CD14-positive monocyte (primary cell): ENCODE data around the gene PPARG. TPM values are rescaled to one million over a fixed set of nuclear protein-coding genes. Genes with fewer than 3 reads are reported as not detected.

Source experiments
- DNase-seq, 3 donors: peaks; one replicate each; pipeline ENCODE4 v3.0.0-alpha.2; 2011 to 2022
- H2AFZ ChIP-seq: 2 replicates; pipeline ENCODE4 v1.6.0; 2012; ENCODE audit warnings: mild to moderate bottlenecking, low read depth, low read length, inconsistent platforms; ENCODE audit not compliant: insufficient read depth, poor library complexity, severe bottlenecking
- H3K27ac ChIP-seq, 2 donors: 1 replicate in 1 of 2; 2 replicates in 1 of 2; pipeline ENCODE4 v1.5.1; 2012 to 2013; ENCODE audit warnings: low read length in 2 of 2, control low read depth in 1 of 2, inconsistent platforms in 1 of 2, low read depth in 1 of 2, mild to moderate bottlenecking in 1 of 2
- H3K27me3 ChIP-seq, 2 donors: one replicate each; pipeline versions ENCODE4 v1.6.0 to v1.6.1; 2011 to 2013; ENCODE audit warnings: low read length in 2 of 2; ENCODE audit not compliant: control insufficient read depth in 2 of 2, insufficient read depth in 2 of 2
- H3K36me3 ChIP-seq, 2 donors: replicated peaks in 1 of 2; 1 replicate in 1 of 2; 2 replicates in 1 of 2; pipeline versions ENCODE4 v1.5.1 to v1.6.1; 2012 to 2013; ENCODE audit warnings: low read length in 2 of 2, control low read depth in 1 of 2, inconsistent platforms in 1 of 2, mild to moderate bottlenecking in 1 of 2; ENCODE audit not compliant: insufficient read depth in 2 of 2, control insufficient read depth in 1 of 2
- H3K4me1 ChIP-seq, 2 donors: 1 replicate in 1 of 2; 2 replicates in 1 of 2; pipeline versions ENCODE4 v1.5.1 to v1.6.1; 2012 to 2013; ENCODE audit warnings: low read length in 2 of 2, control low read depth in 1 of 2, inconsistent platforms in 1 of 2, mild to moderate bottlenecking in 1 of 2, moderate library complexity in 1 of 2; ENCODE audit not compliant: insufficient read depth in 2 of 2, control insufficient read depth in 1 of 2
- H3K4me2 ChIP-seq: replicated peaks from 2 replicates; pipeline ENCODE3; 2012; ENCODE audit warnings: low read length, moderate library complexity, mild to moderate bottlenecking; ENCODE audit not compliant: poor library complexity, severe bottlenecking; ENCODE audit errors: extremely low read depth
- H3K4me3 ChIP-seq, 3 experiments: fragments of 200-600 bp in 1 of 3; sonication (generic) in 1 of 3; replicated peaks in 1 of 3; 1 replicate in 2 of 3; 2 replicates in 1 of 3; pipeline ENCODE4 v1.5.1; 2011 to 2013; ENCODE audit warnings: low read length in 3 of 3, mild to moderate bottlenecking in 3 of 3, control low read depth in 2 of 3, low read depth in 2 of 3, inconsistent platforms in 1 of 3, moderate library complexity in 1 of 3
- H3K79me2 ChIP-seq: 2 replicates; pipeline ENCODE4 v1.6.0; 2012; ENCODE audit warnings: mild to moderate bottlenecking, control low read depth, inconsistent platforms, low read length, moderate library complexity; ENCODE audit not compliant: insufficient read depth
- H3K9ac ChIP-seq: 2 replicates; pipeline ENCODE4 v1.6.0; 2017; ENCODE audit warnings: low read length, mild to moderate bottlenecking; ENCODE audit not compliant: insufficient read depth, poor library complexity, severe bottlenecking
- H3K9me3 ChIP-seq, 2 donors: replicated peaks in 1 of 2; 1 replicate in 1 of 2; 2 replicates in 1 of 2; pipeline versions ENCODE4 v1.5.1 to v1.6.1; 2012 to 2013; ENCODE audit warnings: low read length in 2 of 2, control low read depth in 1 of 2; ENCODE audit not compliant: control insufficient read depth in 1 of 2, insufficient read depth in 1 of 2
- H4K20me1 ChIP-seq: 2 replicates; pipeline ENCODE4 v1.6.0; 2012; ENCODE audit warnings: mild to moderate bottlenecking, low read length, control low read depth, moderate library complexity; ENCODE audit not compliant: insufficient read depth
- H3K27ac Mint-ChIP-seq, 7 donors: one replicate each; pipeline ENCODE4 v1.8.0; 2020; ENCODE audit warnings: mild to moderate bottlenecking in 7 of 7, mixed read lengths in 7 of 7, moderate library complexity in 6 of 7, inconsistent platforms in 2 of 7
- H3K27me3 Mint-ChIP-seq, 3 donors: one replicate each; pipeline ENCODE4 v1.8.0; 2021 to 2022; ENCODE audit warnings: low read depth in 3 of 3, mild to moderate bottlenecking in 3 of 3, mixed read lengths in 3 of 3, moderate library complexity in 3 of 3, inconsistent platforms in 1 of 3
- H3K36me3 Mint-ChIP-seq, 2 donors: one replicate each; pipeline ENCODE4 v1.8.0; 2020; ENCODE audit warnings: mixed read lengths in 2 of 2, inconsistent platforms in 1 of 2, mild to moderate bottlenecking in 1 of 2
- H3K4me1 Mint-ChIP-seq: one replicate; pipeline ENCODE4 v1.8.0; 2020; ENCODE audit warnings: mild to moderate bottlenecking, mixed read lengths
- H3K4me3 Mint-ChIP-seq, 2 donors: one replicate each; pipeline ENCODE4 v1.8.0; 2020; ENCODE audit warnings: mild to moderate bottlenecking in 2 of 2, mixed read lengths in 2 of 2, moderate library complexity in 1 of 2
- H3K9me3 Mint-ChIP-seq, 7 donors: one replicate each; pipeline ENCODE4 v1.8.0; 2020 to 2022; ENCODE audit warnings: mixed read lengths in 7 of 7, mild to moderate bottlenecking in 6 of 7, moderate library complexity in 6 of 7, inconsistent platforms in 2 of 7
- CTCF ChIP-seq: fragments of 200-600 bp; IDR thresholded peaks from one replicate; pipeline ENCODE4 v1.8.0; 2022; ENCODE audit warnings: antibody characterized with exemption, mild to moderate bottlenecking
- WGBS: methylation state at CpG from one replicate; pipeline ENCODE4 v1.1.5; 2013; ENCODE audit warnings: missing lambda C conversion rate; ENCODE audit not compliant: insufficient coverage; 5-methylcytosine and 5-hydroxymethylcytosine counted together
- intact Hi-C, 2 donors: fragments of 100-400 bp; cut with micrococcal nuclease; formaldehyde crosslinking; loops; one replicate each; pipeline versions ENCODE4 v1.15.0 to v1.15.1; 2023
- polyA plus RNA-seq, 3 donors: library from polyadenylated mRNA; depleted of rRNA in 1 of 3; unstranded in 2 of 3; stranded (reverse) in 1 of 3; fragments of 300-500 nt in 2 of 3; fragments of >200 nt in 1 of 3; fragmentation: Illumina TruSeq in 2 of 3; gene quantifications; 1 replicate in 2 of 3; 2 replicates in 1 of 3; pipeline ENCODE4 v1.2.3, GENCODE V29; 2012 to 2021

Gene PPARG
- polyA plus RNA-seq, 3 donors = 0.56 to 2.0 (median 0.97) TPM

DNA sequence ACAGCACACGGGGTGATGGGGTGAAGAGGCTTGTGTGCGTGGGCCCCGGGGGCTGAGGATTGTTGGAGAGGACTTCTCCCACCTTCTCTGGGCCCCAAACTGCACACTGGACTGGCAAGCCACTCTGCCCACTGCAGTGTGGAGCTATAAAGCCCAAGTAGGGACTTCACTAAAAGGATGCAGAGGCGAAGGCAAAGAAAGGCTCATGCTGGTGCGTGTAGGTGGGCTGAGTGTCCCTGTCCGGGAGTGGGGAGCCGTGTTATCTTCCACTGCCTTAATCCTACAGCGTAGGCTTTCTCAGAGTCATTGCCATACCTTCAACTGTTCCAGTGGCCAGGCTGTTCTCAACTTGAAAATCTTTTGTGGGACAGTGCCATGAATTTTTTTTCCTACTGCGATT lies 3.9 kb downstream of the PPARG start:
- WGBS = 100% methylated on average over 4 of the region's 9 CpGs
- no peak for TF ChIP-seq CTCF

GRCh38 chr3:12294885-12295580 lies 6.2 kb downstream of the PPARG start:
- H3K27ac Mint-ChIP-seq = no peak overlapping the region
- H3K79me2 ChIP-seq = no peaks in the 10 kb centered on the region
- H3K27me3 ChIP-seq = peaks cover under 1 to 2% of the 10 kb centered on the region in 2 donors
- H3K4me3 ChIP-seq = no peak overlapping the region
- H3K9me3 Mint-ChIP-seq = no peaks in the 10 kb centered on the region
- H4K20me1 ChIP-seq = no peaks in the 10 kb centered on the region
- H3K36me3 ChIP-seq = no peaks in the 10 kb centered on the region
- no peak overlapping the region for H3K9ac ChIP-seq
- no peak for DNase-seq
- H3K4me2 ChIP-seq = no peak overlapping the region
- no peak overlapping the region for H3K4me3 Mint-ChIP-seq
- H3K27ac ChIP-seq = no peak overlapping the region
- H3K36me3 Mint-ChIP-seq = peaks cover 0 to under 1% of the 10 kb centered on the region in 2 donors
- no peak overlapping the region for H2AFZ ChIP-seq
- intact Hi-C loops = no loop called here
- no peak for TF ChIP-seq CTCF
- no peaks in the 10 kb centered on the region for H3K9me3 ChIP-seq
- H3K4me1 Mint-ChIP-seq = peaks cover 7% of the 10 kb centered on the region
- WGBS = no CpG with 5 or more reads among the region's 6 CpGs
- H3K4me1 ChIP-seq = no peaks in the 10 kb centered on the region
- peaks cover 3 to 4% (median 3%) of the 10 kb centered on the region in 3 donors for H3K27me3 Mint-ChIP-seq

More for the DNA sequence above, 3.9 kb downstream of the PPARG start:
- Histone ChIP-seq H2AFZ (no peak overlapping the region), H3K79me2 (no peaks in the 10 kb centered on the region), H3K4me1 (peaks cover 6 to 8% of the 10 kb centered on the region in 2 donors), H3K4me2 (no peak overlapping the region), H3K27me3 (peaks cover 12 to 16% of the 10 kb centered on the region in 2 donors), H3K9me3 (no peaks in the 10 kb centered on the region), H3K4me3 (no peak overlapping the region), H3K36me3 (no peaks in the 10 kb centered on the region), H4K20me1 (no peaks in the 10 kb centered on the region), H3K9ac (no peak overlapping the region), H3K27ac (no peak overlapping the region)
- H3K36me3 Mint-ChIP-seq = peaks cover 0 to 6% of the 10 kb centered on the region in 2 donors
- no peak for DNase-seq
- intact Hi-C loops = no loop called here
- peaks cover 0 to 3% (median 0%) of the 10 kb centered on the region in 7 donors for H3K9me3 Mint-ChIP-seq
- peaks cover 15 to 24% (median 18%) of the 10 kb centered on the region in 3 donors for H3K27me3 Mint-ChIP-seq
- no peak overlapping the region for H3K4me3 Mint-ChIP-seq
- peak overlapping the region in 1 of 7 donors; percentile 13 for H3K27ac Mint-ChIP-seq
- H3K4me1 Mint-ChIP-seq = peaks cover 15% of the 10 kb centered on the region
